Endothelial cell of umbilical vein (primary cell): Measurements from ENCODE around the gene OR52D1. TPM values are rescaled to one million over a fixed set of nuclear protein-coding genes. Genes with fewer than 3 reads are reported as not detected.

ENCODE experiments used
- BruUV-seq: library from RNA; stranded (reverse); fragments of 400-500 nt; replicated peaks from 2 replicates; lab custom pipeline; 2021; lab: Mats Ljungman, UMichigan
- CTCF ChIA-PET: fragments of 300-600, 350-600 bp; sonication (Branson Sonifier 250); formaldehyde crosslinking; loops from one replicate; lab custom pipeline; 2021; ENCODE audit warnings: antibody characterized with exemption, inconsistent platforms; lab: Charles Lee
- POLR2A ChIA-PET: fragments of 300-600, 350-600 bp; sonication (Branson Sonifier 250); formaldehyde crosslinking; loops from one replicate; lab custom pipeline; 2021; ENCODE audit warnings: antibody characterized with exemption, inconsistent platforms; lab: Charles Lee
- DNase-seq: peaks from one replicate; pipeline ENCODE4 v3.0.0-alpha.2; 2011; ENCODE audit warnings: low read depth, low spot score
- FAIRE-seq: peaks from 2 replicates; lab custom pipeline; 2011; peaks lifted over from hg19 to GRCh38; lab: Jason Lieb, UNC
- H2AFZ ChIP-seq: 2 replicates; pipeline ENCODE4 v1.6.0; 2012; ENCODE audit warnings: low read depth, low read length, control low read depth, inconsistent platforms
- H3K27ac ChIP-seq: 2 replicates; pipeline ENCODE4 v1.5.1; 2011; ENCODE audit warnings: low read depth, mild to moderate bottlenecking, control low read depth, low read length, moderate library complexity; ENCODE audit not compliant: insufficient read depth
- H3K27me3 ChIP-seq, 2 experiments: 2 replicates each; pipeline versions ENCODE4 v1.6.0 to v1.6.1; 2011; ENCODE audit warnings: low read length in 2 of 2, mixed read lengths in 1 of 2; ENCODE audit not compliant: control insufficient read depth in 2 of 2, insufficient read depth in 2 of 2
- H3K36me3 ChIP-seq, 2 experiments: 2 replicates in 1 of 2; 3 replicates in 1 of 2; pipeline ENCODE4 v1.5.1; 2011; ENCODE audit warnings: low read length in 2 of 2, mild to moderate bottlenecking in 1 of 2, moderate library complexity in 1 of 2; ENCODE audit not compliant: control insufficient read depth in 2 of 2, insufficient read depth in 2 of 2; ENCODE audit errors: extremely low read depth in 1 of 2
- H3K4me1 ChIP-seq: 3 replicates; pipeline ENCODE4 v1.5.1; 2011; ENCODE audit warnings: mild to moderate bottlenecking, low read length; ENCODE audit not compliant: control insufficient read depth, insufficient read depth; ENCODE audit errors: extremely low read depth
- H3K4me2 ChIP-seq: 2 replicates; pipeline ENCODE4 v1.6.1; 2011; ENCODE audit warnings: low read length, control low read depth, mixed read lengths; ENCODE audit not compliant: insufficient read depth
- H3K4me3 ChIP-seq, 3 experiments: fragments of 200-600 bp in 1 of 3; sonication (generic), shearing (Covaris generic) in 1 of 3; replicated peaks in 1 of 3; 2 replicates each; pipeline ENCODE4 v1.5.1; 2011 to 2016; ENCODE audit warnings: control low read depth in 3 of 3, low read length in 3 of 3, mild to moderate bottlenecking in 2 of 3, inconsistent platforms in 1 of 3, low read depth in 1 of 3, moderate library complexity in 1 of 3; ENCODE audit not compliant: insufficient read depth in 1 of 3
- H3K79me2 ChIP-seq: 2 replicates; pipeline ENCODE4 v1.6.0; 2012; ENCODE audit warnings: low read length, inconsistent platforms; ENCODE audit not compliant: control insufficient read depth, insufficient read depth
- H3K9ac ChIP-seq: replicated peaks from 2 replicates; pipeline ENCODE3; 2011; ENCODE audit warnings: low read length, control low read depth; ENCODE audit not compliant: insufficient read depth; ENCODE audit errors: extremely low read depth
- H3K9me1 ChIP-seq: replicated peaks from 3 replicates; pipeline ENCODE4 v1.6.0; 2011; ENCODE audit warnings: mild to moderate bottlenecking, low read length; ENCODE audit not compliant: control insufficient read depth, insufficient read depth; ENCODE audit errors: extremely low read depth
- H3K9me3 ChIP-seq: replicated peaks from 2 replicates; pipeline ENCODE4 v1.5.1; 2012; ENCODE audit warnings: low read length, inconsistent platforms; ENCODE audit not compliant: control insufficient read depth, insufficient read depth
- H4K20me1 ChIP-seq: replicated peaks from 2 replicates; pipeline ENCODE3; 2011; ENCODE audit warnings: mild to moderate bottlenecking, low read length; ENCODE audit not compliant: control insufficient read depth, insufficient read depth; ENCODE audit errors: extremely low read depth
- CTCF ChIP-seq, 2 donors: IDR thresholded peaks; 1 replicate in 1 of 2; 2 replicates in 1 of 2; pipeline ENCODE4 v1.5.1; 2011; ENCODE audit warnings: low read length in 2 of 2, mild to moderate bottlenecking in 2 of 2, moderate library complexity in 2 of 2, control low read depth in 1 of 2, inconsistent platforms in 1 of 2, low read depth in 1 of 2; ENCODE audit not compliant: insufficient read depth in 1 of 2; ENCODE audit errors: extremely low read depth in 1 of 2
- EZH2 ChIP-seq: IDR thresholded peaks from 2 replicates; pipeline ENCODE4 v1.6.1; 2012; ENCODE audit warnings: borderline replicate concordance, low read depth, mild to moderate bottlenecking, moderate library complexity, low read length, inconsistent platforms; ENCODE audit not compliant: severe bottlenecking
- FOS ChIP-seq: IDR thresholded peaks from 2 replicates; pipeline ENCODE4 v1.6.1; 2011; ENCODE audit warnings: mild to moderate bottlenecking, low read length, moderate library complexity, borderline replicate concordance; ENCODE audit not compliant: insufficient read depth
- GATA2 ChIP-seq: IDR thresholded peaks from 2 replicates; pipeline ENCODE4 v1.7.0; 2011; ENCODE audit warnings: low read depth, mild to moderate bottlenecking, moderate library complexity, mixed read lengths, low read length; ENCODE audit not compliant: insufficient read length, insufficient read depth
- JUN ChIP-seq: IDR thresholded peaks from 2 replicates; pipeline ENCODE4 v1.6.1; 2011; ENCODE audit warnings: borderline replicate concordance, low read depth; ENCODE audit not compliant: insufficient read length, insufficient read depth
- MYC ChIP-seq: IDR thresholded peaks from one replicate; pipeline ENCODE4 v1.6.1; 2011; ENCODE audit warnings: mild to moderate bottlenecking, low read depth, low read length
- POLR2A ChIP-seq: IDR thresholded peaks from 2 replicates; pipeline ENCODE4 v1.6.1; 2012; ENCODE audit warnings: low read depth, mild to moderate bottlenecking, control low read depth, low read length
- POLR2AphosphoS5 ChIP-seq: IDR thresholded peaks from 2 replicates; pipeline ENCODE4 v1.6.1; 2012; ENCODE audit warnings: low read depth, mild to moderate bottlenecking, control low read depth, low read length, moderate library complexity; ENCODE audit not compliant: insufficient read depth
- dilution Hi-C: fragments of 300-500 bp; cut with MboI; formaldehyde crosslinking; loops from one replicate; pipeline ENCODE4 v1.15.0; 2019; ENCODE audit warnings: low sequenced_read_pairs; ENCODE audit not compliant: extremely low pct_ligation_motif_present
- intact Hi-C: fragments of 100-400 bp; cut with micrococcal nuclease; formaldehyde crosslinking; loops from one replicate; pipeline ENCODE4 v1.10.0; 2022
- polyA plus RNA-seq, 4 experiments: library from polyadenylated mRNA; depleted of rRNA in 3 of 4; stranded (reverse) in 3 of 4; unstranded in 1 of 4; fragments of >200 nt; gene quantifications; 2 replicates each; pipeline versions ENCODE4 v1.2.1 to v1.2.3, GENCODE V29; 2011 to 2012; ENCODE audit warnings: missing spikeins in 1 of 4
- total RNA-seq: library from RNA; stranded (reverse); gene quantifications from 2 replicates; pipeline ENCODE4 v1.2.3, GENCODE V29; 2021
- TF ChIP-seq, protein P1 (sequence below): IDR thresholded peaks from 2 replicates; pipeline ENCODE4 v1.6.1; 2011; ENCODE audit not compliant: insufficient read depth, insufficient read length

Gene OR52D1
- total and polyA plus RNA-seq, 2 donors (not counting 3 experiments of a cell fraction or from before 2014, with no cell fraction given), result not detected

DNA sequence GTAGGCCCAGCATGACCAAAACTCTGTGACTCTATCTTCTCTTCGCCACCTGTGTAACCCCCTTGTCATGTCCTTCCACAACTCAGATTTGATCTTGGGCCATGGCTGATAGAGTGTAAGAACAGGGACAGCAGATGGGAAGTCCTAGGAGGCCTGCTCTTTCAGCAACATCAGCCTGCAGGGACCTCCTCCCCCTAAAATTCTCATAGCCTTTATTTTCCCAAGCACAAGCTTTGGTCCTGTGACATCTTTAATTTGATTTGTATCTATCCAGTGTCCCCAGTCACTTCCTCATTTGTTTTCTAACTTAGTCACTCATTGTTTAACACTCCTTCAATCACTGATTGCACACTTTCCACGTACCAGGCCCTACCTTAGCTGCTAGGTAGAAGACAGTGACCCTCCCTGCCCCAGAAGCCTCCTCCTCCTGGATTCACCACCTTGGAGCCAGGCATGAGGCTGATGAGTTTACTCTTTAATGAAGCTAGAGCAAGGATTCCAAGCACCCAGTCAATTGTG, 16.0 kb downstream of the OR52D1 start:
- no peaks in the 10 kb centered on the region for H4K20me1 ChIP-seq
- dilution Hi-C loops (no loop called here), intact Hi-C loops (no loop called here)
- H3K27ac ChIP-seq, result no peak overlapping the region
- CTCF ChIA-PET, result no interaction called here
- H3K79me2 ChIP-seq, result no peaks in the 10 kb centered on the region
- TF ChIP-seq JUN (no peak), CTCF (IDR thresholded peaks at IDR 0.05; ENCODE audit: extremely low read depth in 1 of 2, insufficient read depth in 1 of 2, low read depth in 1 of 2, low read length in 2 of 2) (no peak), POLR2A (no peak), MYC (no peak), GATA2 (no peak), POLR2AphosphoS5 (no peak), FOS (no peak), EZH2 (no peak)
- TF ChIP-seq, protein P1, sequence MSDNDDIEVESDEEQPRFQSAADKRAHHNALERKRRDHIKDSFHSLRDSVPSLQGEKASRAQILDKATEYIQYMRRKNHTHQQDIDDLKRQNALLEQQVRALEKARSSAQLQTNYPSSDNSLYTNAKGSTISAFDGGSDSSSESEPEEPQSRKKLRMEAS, result no peak
- peaks cover 0 to 3% of the 10 kb centered on the region in 2 experiments for H3K27me3 ChIP-seq
- H3K9me1 ChIP-seq, result no peaks in the 10 kb centered on the region
- FAIRE-seq (no peak), DNase-seq (no peak)
- H3K36me3 ChIP-seq, result no peaks in the 10 kb centered on the region
- POLR2A ChIA-PET, result no interaction called here
- H3K9me3 ChIP-seq, result no peaks in the 10 kb centered on the region
- no peak overlapping the region for H3K4me2 ChIP-seq
- H3K4me1 ChIP-seq, result no peaks in the 10 kb centered on the region
- H3K9ac ChIP-seq, result no peak overlapping the region
- no peak overlapping the region for H2AFZ ChIP-seq
- no TSS peak for BruUV-seq
- H3K4me3 ChIP-seq, result no peak overlapping the region
